Lower leg skin (tissue), 3 donors: ENCODE data around the gene FEM1B.

Experiments
- CTCF ChIP-seq, 3 donors: fragments of 450-650 bp; IDR thresholded peaks; one replicate each; pipeline ENCODE4 v1.5.1; 2016; ENCODE audit warnings: antibody characterized with exemption in 3 of 3, mild to moderate bottlenecking in 3 of 3, moderate library complexity in 2 of 3
- POLR2A ChIP-seq, 2 donors: fragments of 450-650 bp; IDR thresholded peaks; one replicate each; pipeline ENCODE4 v1.6.1; 2016 to 2017; ENCODE audit warnings: antibody characterized with exemption in 2 of 2, mild to moderate bottlenecking in 1 of 2, moderate library complexity in 1 of 2

GRCh38 chr15:68231102-68231818 is 46.3 kb upstream of the FEM1B start:
- TF ChIP-seq CTCF (IDR thresholded peaks at IDR 0.05) (no peak), POLR2A (IDR thresholded peaks at IDR 0.05) (no peak)
